GM23338 (cell line): Measurements from ENCODE around the gene MIB2. TPM values are rescaled to one million over a fixed set of nuclear protein-coding genes. Genes with fewer than 3 reads are reported as not detected.

ENCODE experiments used
- ATAC-seq: fragments of 200-7000 bp; cut with Tn5 transposase; 3 replicates; pipeline ENCODE4 v1.9.1; 2020
- DNase-seq: peaks from one replicate; pipeline ENCODE4 v3.0.0-alpha.2; 2015; ENCODE audit warnings: low spot score
- H2AFZ ChIP-seq: fragments of 200-600 bp; sonication (generic); 2 replicates; pipeline ENCODE4 v1.8.0; 2016; ENCODE audit warnings: antibody characterized with exemption, mild to moderate bottlenecking, moderate library complexity
- H3F3A ChIP-seq: fragments of 200-600 bp; sonication (generic); replicated peaks from 2 replicates; pipeline ENCODE4 v1.8.0; 2017; ENCODE audit warnings: antibody characterized with exemption, mixed run types, low read depth
- H3K27ac ChIP-seq: fragments of 200-600 bp; sonication (generic); 2 replicates; pipeline ENCODE4 v1.6.1; 2016; ENCODE audit warnings: low read depth
- H3K27me3 ChIP-seq: fragments of 200-600 bp; sonication (generic); 2 replicates; pipeline ENCODE4 v1.8.0; 2016; ENCODE audit warnings: mild to moderate bottlenecking, mixed run types, moderate library complexity; ENCODE audit not compliant: insufficient read depth
- H3K36me3 ChIP-seq: fragments of 200-600 bp; sonication (generic); 2 replicates; pipeline ENCODE4 v1.8.0; 2016; ENCODE audit warnings: mild to moderate bottlenecking; ENCODE audit not compliant: insufficient read depth
- H3K4me1 ChIP-seq: fragments of 200-600 bp; sonication (generic); 2 replicates; pipeline ENCODE4 v1.8.0; 2016; ENCODE audit warnings: mild to moderate bottlenecking, moderate library complexity; ENCODE audit not compliant: insufficient read depth
- H3K4me2 ChIP-seq: fragments of 200-600 bp; sonication (generic); 2 replicates; pipeline ENCODE4 v1.7.1; 2017; ENCODE audit warnings: mixed run types
- H3K4me3 ChIP-seq: fragments of 200-600 bp; sonication (generic); 2 replicates; pipeline ENCODE4 v1.6.1; 2016; ENCODE audit warnings: mixed run types
- H3K79me2 ChIP-seq: fragments of 200-600 bp; sonication (generic); replicated peaks from 2 replicates; pipeline ENCODE4 v1.8.0; 2017; ENCODE audit warnings: mild to moderate bottlenecking; ENCODE audit not compliant: insufficient read depth
- H3K9me2 ChIP-seq: fragments of 200-600 bp; sonication (generic); 2 replicates; pipeline ENCODE4 v1.8.0; 2017; ENCODE audit not compliant: insufficient read depth
- H4K20me1 ChIP-seq: fragments of 200-600 bp; sonication (generic); replicated peaks from 2 replicates; pipeline ENCODE4 v1.8.0; 2017; ENCODE audit warnings: mild to moderate bottlenecking; ENCODE audit not compliant: insufficient read depth
- H3K27ac Mint-ChIP-seq: 2 replicates; pipeline ENCODE4 v1.8.0; 2020; ENCODE audit warnings: inconsistent platforms, mild to moderate bottlenecking, moderate library complexity, mixed read lengths
- H3K27me3 Mint-ChIP-seq: 3 replicates; pipeline ENCODE4 v1.8.0; 2022; ENCODE audit warnings: low read depth, mild to moderate bottlenecking, moderate library complexity, mixed read lengths, inconsistent platforms; ENCODE audit not compliant: insufficient read depth, poor library complexity
- H3K36me3 Mint-ChIP-seq: 3 replicates; pipeline ENCODE4 v1.8.0; 2021; ENCODE audit warnings: low read depth, mild to moderate bottlenecking, inconsistent platforms, moderate library complexity, mixed read lengths
- H3K4me1 Mint-ChIP-seq: 3 replicates; pipeline ENCODE4 v1.8.0; 2020; ENCODE audit warnings: mild to moderate bottlenecking, inconsistent platforms, mixed read lengths
- H3K4me3 Mint-ChIP-seq: 3 replicates; pipeline ENCODE4 v1.8.0; 2021; ENCODE audit warnings: moderate library complexity, mild to moderate bottlenecking, inconsistent platforms, mixed read lengths
- H3K9me3 Mint-ChIP-seq: 3 replicates; pipeline ENCODE4 v1.8.0; 2020; ENCODE audit warnings: moderate library complexity, mild to moderate bottlenecking, inconsistent platforms, mixed read lengths
- CREB1 ChIP-seq: fragments of 250-450 bp; sonication (Bioruptor Pico); IDR thresholded peaks from 2 replicates; pipeline ENCODE4 v1.5.0; 2020; ENCODE audit warnings: low read depth, mild to moderate bottlenecking, moderate library complexity
- CTCF ChIP-seq, 2 experiments: fragments of 200-600 bp in 1 of 2; sonication (generic) in 1 of 2; conservative IDR thresholded peaks; 2 replicates each; pipeline versions ENCODE4 v1.5.1 to v1.6.1; 2016 to 2017; ENCODE audit warnings: antibody characterized with exemption in 2 of 2, low read depth in 2 of 2, mild to moderate bottlenecking in 2 of 2, moderate library complexity in 1 of 2
- EZH2 ChIP-seq: fragments of 200-600 bp; sonication (generic); IDR thresholded peaks from one replicate; pipeline ENCODE4 v1.8.0; 2017; ENCODE audit warnings: antibody characterized with exemption, mild to moderate bottlenecking, low read depth; ENCODE audit not compliant: unreplicated experiment
- EZH2phosphoT487 ChIP-seq: fragments of 200-600 bp; sonication (generic); IDR thresholded peaks from one replicate; pipeline ENCODE4 v1.8.1; 2018; ENCODE audit warnings: antibody characterized with exemption; ENCODE audit not compliant: unreplicated experiment
- JUNB ChIP-seq: IDR thresholded peaks from one replicate; pipeline ENCODE4 v1.6.1; 2016; ENCODE audit warnings: antibody characterized with exemption; ENCODE audit not compliant: unreplicated experiment
- NANOG ChIP-seq: IDR thresholded peaks from 2 replicates; pipeline ENCODE4 v1.6.1; 2016; ENCODE audit warnings: antibody characterized with exemption, borderline replicate concordance
- POLR2AphosphoS5 ChIP-seq: IDR thresholded peaks from 2 replicates; pipeline ENCODE4 v1.6.1; 2016; ENCODE audit warnings: antibody characterized with exemption, low read depth
- REST ChIP-seq: IDR thresholded peaks from one replicate; pipeline ENCODE4 v1.6.1; 2018; ENCODE audit warnings: antibody characterized with exemption; ENCODE audit not compliant: unreplicated experiment
- STAT1 ChIP-seq: IDR thresholded peaks from one replicate; pipeline ENCODE4 v1.6.1; 2016; ENCODE audit warnings: antibody characterized with exemption; ENCODE audit not compliant: unreplicated experiment
- ZNF114 ChIP-seq: fragments of 250-450 bp; sonication (Bioruptor Pico); IDR thresholded peaks from 2 replicates; pipeline ENCODE4 v1.5.0; 2020; ENCODE audit warnings: mild to moderate bottlenecking, moderate library complexity
- ZNF331 ChIP-seq: fragments of 250-450 bp; sonication (Bioruptor Pico); IDR thresholded peaks from 2 replicates; pipeline ENCODE4 v1.5.0; 2020; ENCODE audit warnings: low read depth, mild to moderate bottlenecking, moderate library complexity
- polyA plus RNA-seq: library from polyadenylated mRNA; unstranded; fragments of >200 nt; fragmentation: Nextera tagmentation; extraction: Ambion mirVana; gene quantifications from 2 replicates; pipeline ENCODE4 v1.2.1, GENCODE V29; 2016
- total RNA-seq: library from RNA; depleted of rRNA; stranded (reverse); fragments of >200 nt; shearing (Covaris generic); gene quantifications from 2 replicates; pipeline ENCODE4 v1.2.3, GENCODE V29; 2014
- TF ChIP-seq, protein P1 (sequence below): IDR thresholded peaks from 2 replicates; pipeline ENCODE4 v1.6.1; 2016; ENCODE audit warnings: antibody characterized with exemption
- TF ChIP-seq, protein P2 (sequence below): fragments of 250-450 bp; sonication (Bioruptor Pico); IDR thresholded peaks from 2 replicates; pipeline ENCODE4 v1.5.0; 2020; ENCODE audit warnings: mild to moderate bottlenecking, moderate library complexity

Gene MIB2
- total and polyA plus RNA-seq, 2 experiments from 2014 or later, result 82.6 to 104 TPM

- H3K4me3 ChIP-seq, result no peak overlapping the region
- Mint-ChIP-seq H3K27me3 (peaks cover 12% of the 10 kb centered on the region), H3K36me3 (no peaks in the 10 kb centered on the region), H3K4me3 (no peak overlapping the region), H3K27ac (no peak overlapping the region), H3K9me3 (no peaks in the 10 kb centered on the region; the same call in 1 of the 3 replicates), H3K4me1 (no peaks in the 10 kb centered on the region; the same call in 2 of the 3 replicates)
- 0 out of 2 replicates have a peak, but pooled peaks cover 3% of the 10 kb centered on the region for H3F3A ChIP-seq
- H2AFZ ChIP-seq, result no peak overlapping the region
- H3K27me3 ChIP-seq, result no peaks in the 10 kb centered on the region
- no peaks in the 10 kb centered on the region for H3K36me3 ChIP-seq
- no peaks in the 10 kb centered on the region for H3K4me1 ChIP-seq
- no peaks in the 10 kb centered on the region for H4K20me1 ChIP-seq
- H3K79me2 ChIP-seq, result no peaks in the 10 kb centered on the region
- H3K27ac ChIP-seq, result no peak overlapping the region
- DNase-seq (no peak), ATAC-seq (no peak)
- H3K9me2 ChIP-seq, result no peaks in the 10 kb centered on the region
- TF ChIP-seq POLR2AphosphoS5, result no peak
- TF ChIP-seq CREB1, result no peak
- no peak for TF ChIP-seq JUNB
- TF ChIP-seq CTCF (conservative IDR thresholded peaks at IDR 0.05; ENCODE audit: low read depth in 2 of 2), result no peak
- no peak for TF ChIP-seq STAT1
- TF ChIP-seq, protein P1, sequence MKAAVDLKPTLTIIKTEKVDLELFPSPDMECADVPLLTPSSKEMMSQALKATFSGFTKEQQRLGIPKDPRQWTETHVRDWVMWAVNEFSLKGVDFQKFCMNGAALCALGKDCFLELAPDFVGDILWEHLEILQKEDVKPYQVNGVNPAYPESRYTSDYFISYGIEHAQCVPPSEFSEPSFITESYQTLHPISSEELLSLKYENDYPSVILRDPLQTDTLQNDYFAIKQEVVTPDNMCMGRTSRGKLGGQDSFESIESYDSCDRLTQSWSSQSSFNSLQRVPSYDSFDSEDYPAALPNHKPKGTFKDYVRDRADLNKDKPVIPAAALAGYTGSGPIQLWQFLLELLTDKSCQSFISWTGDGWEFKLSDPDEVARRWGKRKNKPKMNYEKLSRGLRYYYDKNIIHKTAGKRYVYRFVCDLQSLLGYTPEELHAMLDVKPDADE, result no peak
- no peak for TF ChIP-seq REST
- no peak for TF ChIP-seq ZNF114 (CRISPR knock-in tag)
- TF ChIP-seq NANOG, result no peak
- TF ChIP-seq, protein P2, sequence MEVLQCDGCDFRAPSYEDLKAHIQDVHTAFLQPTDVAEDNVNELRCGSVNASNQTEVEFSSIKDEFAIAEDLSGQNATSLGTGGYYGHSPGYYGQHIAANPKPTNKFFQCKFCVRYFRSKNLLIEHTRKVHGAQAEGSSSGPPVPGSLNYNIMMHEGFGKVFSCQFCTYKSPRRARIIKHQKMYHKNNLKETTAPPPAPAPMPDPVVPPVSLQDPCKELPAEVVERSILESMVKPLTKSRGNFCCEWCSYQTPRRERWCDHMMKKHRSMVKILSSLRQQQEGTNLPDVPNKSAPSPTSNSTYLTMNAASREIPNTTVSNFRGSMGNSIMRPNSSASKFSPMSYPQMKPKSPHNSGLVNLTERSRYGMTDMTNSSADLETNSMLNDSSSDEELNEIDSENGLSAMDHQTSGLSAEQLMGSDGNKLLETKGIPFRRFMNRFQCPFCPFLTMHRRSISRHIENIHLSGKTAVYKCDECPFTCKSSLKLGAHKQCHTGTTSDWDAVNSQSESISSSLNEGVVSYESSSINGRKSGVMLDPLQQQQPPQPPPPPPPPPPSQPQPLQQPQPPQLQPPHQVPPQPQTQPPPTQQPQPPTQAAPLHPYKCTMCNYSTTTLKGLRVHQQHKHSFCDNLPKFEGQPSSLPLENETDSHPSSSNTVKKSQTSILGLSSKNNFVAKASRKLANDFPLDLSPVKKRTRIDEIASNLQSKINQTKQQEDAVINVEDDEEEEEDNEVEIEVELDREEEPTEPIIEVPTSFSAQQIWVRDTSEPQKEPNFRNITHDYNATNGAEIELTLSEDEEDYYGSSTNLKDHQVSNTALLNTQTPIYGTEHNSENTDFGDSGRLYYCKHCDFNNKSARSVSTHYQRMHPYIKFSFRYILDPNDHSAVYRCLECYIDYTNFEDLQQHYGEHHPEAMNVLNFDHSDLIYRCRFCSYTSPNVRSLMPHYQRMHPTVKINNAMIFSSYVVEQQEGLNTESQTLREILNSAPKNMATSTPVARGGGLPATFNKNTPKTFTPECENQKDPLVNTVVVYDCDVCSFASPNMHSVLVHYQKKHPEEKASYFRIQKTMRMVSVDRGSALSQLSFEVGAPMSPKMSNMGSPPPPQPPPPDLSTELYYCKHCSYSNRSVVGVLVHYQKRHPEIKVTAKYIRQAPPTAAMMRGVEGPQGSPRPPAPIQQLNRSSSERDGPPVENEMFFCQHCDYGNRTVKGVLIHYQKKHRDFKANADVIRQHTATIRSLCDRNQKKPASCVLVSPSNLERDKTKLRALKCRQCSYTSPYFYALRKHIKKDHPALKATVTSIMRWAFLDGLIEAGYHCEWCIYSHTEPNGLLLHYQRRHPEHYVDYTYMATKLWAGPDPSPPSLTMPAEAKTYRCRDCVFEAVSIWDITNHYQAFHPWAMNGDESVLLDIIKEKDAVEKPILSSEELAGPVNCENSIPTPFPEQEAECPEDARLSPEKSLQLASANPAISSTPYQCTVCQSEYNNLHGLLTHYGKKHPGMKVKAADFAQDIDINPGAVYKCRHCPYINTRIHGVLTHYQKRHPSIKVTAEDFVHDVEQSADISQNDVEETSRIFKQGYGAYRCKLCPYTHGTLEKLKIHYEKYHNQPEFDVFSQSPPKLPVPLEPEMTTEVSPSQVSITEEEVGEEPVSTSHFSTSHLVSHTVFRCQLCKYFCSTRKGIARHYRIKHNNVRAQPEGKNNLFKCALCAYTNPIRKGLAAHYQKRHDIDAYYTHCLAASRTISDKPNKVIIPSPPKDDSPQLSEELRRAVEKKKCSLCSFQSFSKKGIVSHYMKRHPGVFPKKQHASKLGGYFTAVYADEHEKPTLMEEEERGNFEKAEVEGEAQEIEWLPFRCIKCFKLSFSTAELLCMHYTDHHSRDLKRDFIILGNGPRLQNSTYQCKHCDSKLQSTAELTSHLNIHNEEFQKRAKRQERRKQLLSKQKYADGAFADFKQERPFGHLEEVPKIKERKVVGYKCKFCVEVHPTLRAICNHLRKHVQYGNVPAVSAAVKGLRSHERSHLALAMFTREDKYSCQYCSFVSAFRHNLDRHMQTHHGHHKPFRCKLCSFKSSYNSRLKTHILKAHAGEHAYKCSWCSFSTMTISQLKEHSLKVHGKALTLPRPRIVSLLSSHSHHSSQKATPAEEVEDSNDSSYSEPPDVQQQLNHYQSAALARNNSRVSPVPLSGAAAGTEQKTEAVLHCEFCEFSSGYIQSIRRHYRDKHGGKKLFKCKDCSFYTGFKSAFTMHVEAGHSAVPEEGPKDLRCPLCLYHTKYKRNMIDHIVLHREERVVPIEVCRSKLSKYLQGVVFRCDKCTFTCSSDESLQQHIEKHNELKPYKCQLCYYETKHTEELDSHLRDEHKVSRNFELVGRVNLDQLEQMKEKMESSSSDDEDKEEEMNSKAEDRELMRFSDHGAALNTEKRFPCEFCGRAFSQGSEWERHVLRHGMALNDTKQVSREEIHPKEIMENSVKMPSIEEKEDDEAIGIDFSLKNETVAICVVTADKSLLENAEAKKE (CRISPR knock-in tag), result no peak
- TF ChIP-seq ZNF331, result no peak
- TF ChIP-seq EZH2phosphoT487, result no peak
- no peak for TF ChIP-seq EZH2
- H3K4me2 ChIP-seq, result no peak overlapping the region
Observed at GRCh38 chr1:1625404-1625775, 10.1 kb downstream of the MIB2 start.
